GM04503 (cell line): ENCODE data around the gene DOLPP1.
A peak's percentile ranks its signal among the peaks of the same experiment; 100 is the strongest.
"Not testable (repeated sequence)": the region's sequence is repeated elsewhere in the genome, so short reads cannot be mapped to it uniquely, and the experiment has no call there.

Experiments used
- DNase-seq: peaks from one replicate; pipeline ENCODE4 v3.0.0-alpha.2; 2012; ENCODE audit warnings: low read depth

The DOLPP1 gene

GRCh38 chr9:129080601-129081387, at the start of gene DOLPP1:
Gene DOLPP1, plus strand, starts transcription at chr9:129081111. Its CDS starts 21 bp downstream, at chr9:129081132.
- peak; percentile 95 for DNase-seq

DNA sequence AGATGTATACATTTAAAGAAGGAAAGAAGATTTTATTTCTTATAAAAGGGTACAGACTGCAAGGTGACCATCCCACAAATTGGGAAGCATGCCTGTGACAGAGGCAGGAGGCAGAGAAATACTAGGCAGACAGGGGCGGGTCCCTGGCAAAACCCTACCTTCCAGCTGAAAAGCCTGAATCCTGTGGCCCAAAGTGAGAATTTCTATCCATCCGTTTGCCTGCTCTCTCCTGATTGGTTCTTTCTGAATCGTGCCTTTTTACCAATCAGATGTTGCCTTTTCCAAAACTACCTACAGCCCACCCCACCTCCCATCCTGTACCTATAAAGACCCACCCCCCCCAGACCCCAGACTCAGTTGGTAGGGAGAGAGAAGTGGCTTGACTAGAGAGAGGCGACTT, 49.4 kb upstream of the DOLPP1 start:
- no peak for DNase-seq

DNA sequence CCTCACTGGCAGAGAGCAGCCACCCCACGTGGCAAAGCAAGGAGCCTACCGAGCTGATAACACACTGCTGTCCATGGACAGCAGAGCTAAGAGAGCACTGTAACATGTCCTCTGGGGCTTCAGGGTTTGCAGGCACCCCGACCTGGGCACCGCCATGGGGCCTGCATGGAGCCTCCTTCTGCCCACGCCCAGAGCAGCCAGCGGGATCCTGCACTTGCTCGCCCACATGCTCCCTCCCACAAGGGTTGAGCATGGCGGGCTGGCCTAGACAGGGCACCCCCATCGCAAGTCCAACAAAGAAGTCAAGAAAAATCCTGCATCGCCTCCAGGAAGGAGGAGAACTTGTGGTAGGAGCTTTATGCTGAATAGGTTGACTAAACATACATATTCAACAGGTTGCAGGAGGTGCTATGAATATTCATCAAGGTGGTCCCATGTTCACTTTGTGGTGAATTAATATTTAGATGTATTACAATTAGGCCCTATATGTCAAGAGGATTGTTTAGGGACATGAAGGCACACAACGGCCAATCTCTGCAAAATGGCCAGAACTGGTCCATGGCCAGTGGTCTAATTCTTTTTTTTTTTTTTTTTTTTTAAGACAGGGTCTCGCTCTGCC, 48.3 kb upstream of the DOLPP1 start:
- no peak for DNase-seq

- no peak for DNase-seq
Measured at GRCh38 chr9:129033216-129033615, 47.7 kb upstream of the DOLPP1 start.

DNA sequence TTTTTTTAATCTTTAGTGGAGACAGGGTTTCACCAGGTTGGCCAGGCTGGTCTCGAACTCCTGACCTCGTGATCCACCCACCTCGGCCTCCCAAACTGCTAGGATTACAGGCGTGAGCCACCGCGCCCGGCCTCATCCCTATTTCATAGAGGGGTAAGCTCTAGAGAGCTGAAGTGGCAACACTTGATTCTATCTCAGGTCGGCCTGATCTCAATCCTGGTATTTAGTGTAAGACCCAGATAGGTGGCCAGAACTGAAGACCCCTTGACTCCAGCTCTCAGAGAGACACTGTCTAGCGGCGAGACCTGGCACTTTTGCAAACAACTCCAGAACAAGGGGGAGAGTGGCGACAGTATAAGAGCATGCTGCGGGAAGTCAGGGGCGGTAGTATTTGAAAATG, 45.1 kb upstream of the DOLPP1 start:
- not testable (repeated sequence) for DNase-seq

DNA sequence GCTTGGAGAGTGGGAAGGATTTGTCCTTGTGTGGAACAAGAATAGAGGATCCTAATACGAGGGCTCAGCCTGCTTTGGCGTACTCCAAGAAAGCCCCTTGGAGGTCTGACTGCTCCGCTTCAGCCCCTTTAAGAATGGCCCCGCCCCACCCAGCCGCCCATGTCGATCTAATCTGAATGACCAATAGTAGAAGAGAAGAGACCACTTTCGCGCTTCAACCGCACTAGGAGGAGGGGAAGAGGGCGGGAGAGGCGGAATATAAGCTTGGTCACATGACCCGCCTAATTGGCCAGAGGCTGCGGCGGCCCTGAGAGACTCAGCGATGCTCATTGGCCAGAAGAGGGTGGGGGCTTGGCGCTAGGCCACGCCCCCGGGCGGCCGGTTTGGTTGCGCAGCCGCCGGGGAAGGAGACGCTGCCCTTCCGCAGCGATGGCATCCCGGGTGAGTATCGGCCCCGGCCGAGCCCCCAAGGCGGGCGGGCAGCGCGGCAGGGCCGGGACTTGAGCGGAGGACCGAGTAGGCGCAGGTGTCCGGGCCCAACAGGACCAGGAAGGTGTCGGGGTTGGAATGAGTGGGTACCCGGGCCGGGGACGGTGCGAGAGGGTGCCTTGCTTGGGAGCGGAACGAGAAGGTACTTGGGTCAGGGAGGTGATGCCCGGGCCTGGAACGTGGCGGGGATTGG, 44.5 kb upstream of the DOLPP1 start, which contains the start of gene MIGA2:
MIGA2 (plus strand) TSS at position 386 of the 682 bp plus-strand sequence. CDS start 3,969 bp downstream, outside the sequence.
- DNase-seq: peak; percentile 92

GRCh38 chr9:129036923-129037766, 43.8 kb upstream of the DOLPP1 start:
- no peak for DNase-seq

DNA sequence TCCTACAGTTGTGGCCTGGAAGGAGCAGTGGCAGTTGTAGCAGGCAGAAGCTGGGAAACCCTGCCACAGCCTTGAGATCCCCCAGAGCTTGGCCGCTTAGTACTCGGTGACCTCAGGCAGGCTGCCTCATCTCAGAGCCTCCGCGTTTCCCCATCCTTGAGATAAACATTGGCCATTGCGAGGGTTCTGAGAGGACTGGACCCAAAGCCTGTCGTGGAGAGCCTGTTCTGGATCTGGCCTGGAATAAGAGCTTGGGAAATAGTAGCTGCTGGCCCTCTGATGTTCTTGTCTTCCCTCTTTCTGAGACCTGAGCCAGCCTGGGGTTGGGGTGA, 43.2 kb upstream of the DOLPP1 start:
- no peak for DNase-seq

GRCh38 chr9:129038109-129038852, 42.6 kb upstream of the DOLPP1 start:
- DNase-seq: no peak

DNA sequence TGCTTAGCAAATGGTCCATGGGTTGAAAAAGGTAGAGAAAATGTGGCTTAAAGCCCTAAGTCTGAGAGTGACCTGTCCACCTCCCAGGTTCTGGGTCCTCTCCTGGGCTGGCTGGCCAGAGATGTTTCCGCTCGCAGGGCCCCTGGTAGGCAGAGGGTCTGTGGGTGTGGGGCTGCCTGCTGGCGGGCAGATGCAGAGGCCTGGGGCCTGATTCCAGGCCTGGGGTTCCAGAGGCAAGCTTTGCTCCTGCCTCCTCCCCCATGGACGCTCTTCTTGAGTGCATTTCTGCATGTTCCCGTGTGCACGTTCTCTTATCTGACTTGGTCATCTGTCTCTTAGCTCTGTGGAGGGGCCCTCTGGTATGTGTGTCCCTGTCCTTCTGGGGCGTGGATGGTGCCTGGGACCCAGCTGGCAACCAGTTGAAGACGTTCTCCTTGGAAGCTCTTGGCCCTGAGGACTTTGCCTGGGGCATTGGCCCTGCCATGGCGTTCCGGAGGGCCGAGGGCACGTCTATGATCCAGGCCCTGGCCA, 40.7 kb upstream of the DOLPP1 start:
- no peak for DNase-seq

GRCh38 chr9:129042016-129042415, 38.9 kb upstream of the DOLPP1 start:
- DNase-seq: no peak

- no peak for DNase-seq
Measured at GRCh38 chr9:129052592-129052991, 28.3 kb upstream of the DOLPP1 start.

DNA sequence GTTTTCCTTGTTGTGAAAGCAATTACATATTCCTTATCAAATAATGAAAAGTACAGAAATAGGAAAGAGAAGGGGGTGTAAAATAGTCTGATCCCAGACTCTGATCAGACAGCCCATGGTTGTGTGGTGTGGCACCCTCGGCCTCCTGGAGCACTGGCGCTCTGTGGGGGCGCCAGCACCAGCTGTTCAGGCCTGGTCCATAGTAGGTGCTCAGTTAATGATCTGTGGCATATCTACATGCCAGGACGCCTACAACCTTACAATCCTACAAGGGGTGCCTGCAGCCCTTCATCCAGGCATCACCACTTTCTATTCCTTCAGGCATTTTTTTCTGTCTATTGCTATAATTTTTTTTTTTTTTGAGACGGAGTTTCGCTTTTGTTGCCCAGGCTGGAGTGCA, 27.9 kb upstream of the DOLPP1 start:
- no peak for DNase-seq

GRCh38 chr9:129054163-129054851, 26.6 kb upstream of the DOLPP1 start:
- no peak for DNase-seq

- no peak for DNase-seq
Measured at GRCh38 chr9:129058965-129059795, 21.7 kb upstream of the DOLPP1 start.

DNA sequence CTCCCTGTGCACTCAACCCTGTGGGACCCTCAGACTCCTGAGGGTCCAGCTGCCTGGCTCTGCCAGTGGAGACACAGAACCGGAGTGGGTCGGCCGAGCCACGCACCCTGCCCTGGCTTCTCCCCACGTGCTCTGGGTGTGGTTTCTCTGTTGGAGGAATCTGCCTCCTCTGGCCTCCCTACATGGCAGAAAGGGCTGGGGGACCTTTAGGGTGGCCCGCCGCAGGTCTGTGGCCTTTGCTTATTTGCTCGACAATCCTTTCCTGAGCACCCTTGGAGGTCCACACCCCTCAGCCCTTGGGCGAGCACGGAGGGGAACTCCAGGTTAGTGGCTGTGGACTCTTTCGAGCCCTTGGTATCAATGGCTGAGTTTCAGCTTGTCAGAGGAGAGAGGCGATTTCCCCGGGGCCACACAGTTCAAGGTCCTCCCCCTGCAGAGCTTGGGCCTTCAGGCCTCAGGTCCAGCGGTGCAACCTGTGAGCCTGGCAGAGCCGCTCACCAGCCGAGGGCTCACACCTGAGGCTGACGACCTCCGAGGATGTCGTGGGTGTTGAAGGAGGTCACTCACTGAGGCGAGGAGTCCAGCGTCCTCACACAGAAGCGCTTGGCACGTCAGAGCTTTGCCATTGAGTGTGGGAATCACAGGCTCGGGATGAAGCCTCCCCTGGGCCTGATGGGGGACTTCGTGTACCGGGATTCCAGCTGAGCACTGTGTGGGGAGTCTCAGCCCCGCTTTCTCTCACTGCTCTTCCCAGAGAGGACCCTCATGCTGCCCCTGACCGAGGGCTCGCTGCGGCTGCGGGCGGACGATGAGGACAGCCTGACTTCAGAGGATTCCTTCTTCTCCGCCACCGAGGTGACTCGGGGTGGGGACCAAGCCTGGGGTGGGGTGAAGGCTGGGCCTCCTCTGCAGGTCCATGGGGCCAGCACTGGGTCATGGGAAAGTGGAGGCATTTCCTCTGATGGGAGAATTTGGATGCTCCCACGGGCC, 20.8 kb upstream of the DOLPP1 start:
- no peak for DNase-seq

- no peak for DNase-seq
Measured at GRCh38 chr9:129060991-129061390, 19.9 kb upstream of the DOLPP1 start.

- DNase-seq: no peak
Measured at GRCh38 chr9:129063061-129063460, 17.9 kb upstream of the DOLPP1 start.
